NCI-H2107 treated with DMSO at 0.1 percent for 48 hours (cell line): Measurements from ENCODE around the gene FAM216A.
"Not testable (repeated sequence)": the region's sequence is repeated elsewhere in the genome, so short reads cannot be mapped to it uniquely, and the experiment has no call there.

Experiments
- DNase-seq: peaks from one replicate; lab custom pipeline; 2025; ENCODE audit not compliant: unreplicated experiment; lab: John Stamatoyannopoulos, UW

Gene FAM216A

GRCh38 chr12:110498984-110499706, 30.5 kb downstream of the FAM216A start:
- DNase-seq = no peak

DNA sequence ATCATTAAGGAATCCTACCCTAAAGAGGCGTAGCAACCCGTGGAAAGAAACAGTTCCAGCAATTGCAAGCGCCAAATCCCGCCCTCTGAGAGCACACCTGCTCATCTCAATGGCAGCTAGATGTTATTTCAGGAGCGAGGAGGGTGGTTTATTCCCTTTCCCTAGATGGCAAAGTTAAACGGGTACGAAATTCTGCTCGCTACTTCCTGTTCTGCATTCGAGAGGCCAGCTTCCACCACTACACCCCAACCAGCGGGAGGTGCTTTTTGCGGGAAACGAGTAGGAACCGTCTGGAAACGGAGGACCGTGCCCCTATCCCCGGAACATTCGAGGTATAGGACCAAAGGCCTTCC, 32.7 kb downstream of the FAM216A start:
- peak; percentile 74 for DNase-seq

DNA sequence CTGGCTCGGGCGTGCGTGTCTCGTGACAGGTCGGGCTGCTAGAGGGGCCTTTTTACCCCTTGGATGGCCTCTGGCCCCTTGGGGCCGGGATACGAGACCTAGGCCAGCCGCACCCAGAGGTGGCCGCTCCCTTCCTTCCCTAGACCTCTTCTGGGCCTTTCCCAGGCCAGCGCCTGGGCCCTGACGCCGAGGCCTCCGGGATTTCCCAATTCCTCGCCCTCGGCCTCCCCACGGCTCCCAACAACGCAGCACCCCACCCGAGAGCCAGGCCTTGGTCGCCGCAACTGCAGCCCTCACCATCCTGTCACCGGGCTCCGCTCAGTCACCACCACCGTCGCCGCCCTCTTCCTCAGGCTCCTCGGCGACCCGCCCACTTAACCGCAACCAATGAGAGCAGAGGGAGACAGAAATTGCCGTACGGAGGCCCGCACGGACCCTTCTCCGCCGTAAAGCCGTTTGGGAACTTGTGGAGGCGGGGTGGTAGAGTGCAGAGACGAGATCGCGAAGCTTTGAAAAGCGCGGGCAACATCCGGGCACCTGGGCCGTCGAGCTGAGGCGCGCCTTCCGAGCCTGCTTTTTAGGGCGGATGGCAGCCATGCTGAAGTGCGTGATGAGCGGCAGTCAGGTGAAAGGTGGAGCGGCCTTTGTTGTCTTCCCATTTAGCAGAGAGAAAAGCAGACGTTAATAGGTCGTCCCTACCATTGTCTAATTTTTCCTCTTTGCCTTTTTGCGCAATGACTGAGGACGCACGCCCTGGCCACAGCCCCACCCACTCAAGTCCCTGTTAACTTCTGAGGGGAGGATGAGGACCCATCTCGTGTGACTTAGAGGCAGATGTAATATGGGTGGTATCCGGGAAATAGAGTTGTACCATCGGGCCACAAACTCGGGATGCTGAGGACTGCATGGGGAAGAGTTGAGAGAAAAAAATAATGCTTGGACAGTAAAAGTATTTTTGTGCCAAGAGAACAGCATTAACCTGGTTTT, 33.4 kb downstream of the FAM216A start, which contains the start of the genes RAD9B and VPS29:
TSS of gene RAD9B (plus strand) at position 580 of the 987 bp plus-strand sequence. CDS start at position 587, 7 bp downstream.
TSS of gene VPS29 (minus strand) at position 360 of the 987 bp plus-strand sequence. CDS start at position 300, 60 bp downstream.
- peak; percentile 97 for DNase-seq

DNA sequence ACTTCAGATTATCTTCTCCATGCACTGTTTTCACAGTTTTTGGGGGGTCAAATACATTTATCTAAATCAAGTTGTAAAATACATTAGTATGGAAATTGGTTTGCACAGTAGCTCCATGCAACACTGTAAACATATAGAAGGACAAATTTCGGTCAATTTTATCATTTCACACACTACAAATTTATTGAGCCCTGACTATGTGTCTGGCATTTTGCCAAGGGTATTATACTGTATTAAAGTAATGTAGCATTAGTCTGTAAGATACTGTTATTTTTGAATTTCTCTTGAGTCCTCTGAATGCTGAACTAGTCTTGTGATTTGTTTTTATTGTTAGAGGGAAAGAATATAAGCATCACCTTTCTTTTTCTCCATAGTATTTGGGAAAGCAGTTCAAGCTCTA, 34.8 kb downstream of the FAM216A start:
- DNase-seq = no peak

- no peak for DNase-seq
Measured at GRCh38 chr12:110505332-110505731, 36.7 kb downstream of the FAM216A start.

- no peak for DNase-seq
Measured at GRCh38 chr12:110508071-110508586, 39.5 kb downstream of the FAM216A start.

DNA sequence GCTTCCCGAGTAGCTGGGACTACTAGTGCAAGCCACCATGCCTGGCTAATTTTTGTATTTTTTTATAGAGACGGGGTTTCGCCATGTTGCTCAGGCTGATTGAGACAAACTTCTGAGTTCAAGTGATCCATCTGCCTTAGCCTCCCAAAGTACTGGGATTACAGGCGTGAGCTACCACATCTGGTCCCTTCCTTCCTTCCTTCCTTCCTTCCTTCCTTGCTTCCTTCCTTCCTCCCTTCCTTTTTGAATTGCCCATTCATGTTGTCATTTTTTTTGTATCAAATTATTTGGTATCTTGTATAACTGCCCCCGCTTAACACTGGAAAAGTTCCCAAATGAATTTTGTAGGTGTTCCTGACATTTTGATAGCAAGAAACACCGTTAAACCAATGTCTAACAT, 45.2 kb downstream of the FAM216A start:
- DNase-seq = no peak

- DNase-seq = no peak
Measured at GRCh38 chr12:110514363-110514762, 45.7 kb downstream of the FAM216A start.

GRCh38 chr12:110516995-110517394, 48.4 kb downstream of the FAM216A start:
- no peak for DNase-seq

GRCh38 chr12:110518014-110518413, 49.4 kb downstream of the FAM216A start:
- not testable (repeated sequence) for DNase-seq

DNA sequence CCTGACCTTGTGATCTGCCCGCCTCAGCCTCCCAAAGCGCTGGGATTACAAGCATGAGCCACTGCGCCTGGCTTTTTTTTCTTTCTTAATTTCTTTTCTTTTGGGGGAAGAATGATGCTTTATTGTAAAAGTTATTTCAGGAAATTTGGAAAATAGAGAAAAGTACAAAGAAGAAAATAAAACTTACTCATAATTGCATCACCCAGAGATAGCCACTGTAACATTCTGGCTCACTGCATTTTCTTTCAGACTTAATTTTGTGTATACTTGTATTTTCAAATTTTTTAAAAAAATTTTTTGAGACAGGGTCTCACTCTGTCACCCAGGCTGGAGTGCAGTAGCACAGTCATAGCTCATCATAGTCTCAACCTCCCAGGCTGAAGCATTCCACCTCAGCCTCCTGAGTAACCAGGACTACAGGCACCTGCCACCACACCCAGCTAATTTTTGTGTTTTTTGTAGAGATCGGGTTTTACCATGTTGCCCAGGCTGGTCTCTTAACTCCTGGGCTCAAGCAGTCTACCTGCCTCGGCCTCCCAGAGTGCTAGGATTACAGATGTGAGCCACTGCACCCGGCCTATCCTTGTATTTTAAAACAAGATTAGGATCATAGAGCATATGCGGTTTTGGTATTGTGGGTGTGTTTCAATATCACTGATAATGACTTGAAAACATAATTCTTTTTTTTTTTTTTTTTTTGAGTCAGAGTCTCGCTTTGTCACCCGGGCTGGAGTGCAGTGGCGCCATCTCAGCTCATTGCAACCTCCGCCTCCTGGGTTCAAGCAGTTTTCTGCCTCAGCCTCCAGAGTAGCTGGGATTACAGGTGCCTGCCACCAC, 52.4 kb downstream of the FAM216A start:
- not testable (repeated sequence) for DNase-seq

GRCh38 chr12:110528277-110528839, 59.7 kb downstream of the FAM216A start:
- no peak for DNase-seq

DNA sequence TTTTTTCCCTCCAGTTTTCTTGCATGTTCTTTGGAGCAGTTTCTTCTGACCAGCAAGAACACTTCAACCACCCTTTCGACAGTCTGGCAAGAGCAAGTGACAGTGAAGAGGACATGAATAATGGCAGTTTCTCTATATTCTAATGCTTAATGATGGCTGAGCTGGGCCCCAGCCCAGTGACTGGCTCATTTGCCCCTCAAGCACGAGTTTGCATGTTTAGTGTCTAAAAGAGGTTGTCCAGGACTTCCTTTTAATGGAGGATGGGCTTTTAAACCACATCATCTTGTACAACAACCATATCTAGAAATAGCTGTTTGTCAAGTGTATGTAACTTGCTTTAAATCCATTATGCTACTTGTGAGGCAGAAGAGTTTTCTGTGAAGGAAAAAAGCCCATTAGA, 61.9 kb downstream of the FAM216A start:
- DNase-seq = no peak

DNA sequence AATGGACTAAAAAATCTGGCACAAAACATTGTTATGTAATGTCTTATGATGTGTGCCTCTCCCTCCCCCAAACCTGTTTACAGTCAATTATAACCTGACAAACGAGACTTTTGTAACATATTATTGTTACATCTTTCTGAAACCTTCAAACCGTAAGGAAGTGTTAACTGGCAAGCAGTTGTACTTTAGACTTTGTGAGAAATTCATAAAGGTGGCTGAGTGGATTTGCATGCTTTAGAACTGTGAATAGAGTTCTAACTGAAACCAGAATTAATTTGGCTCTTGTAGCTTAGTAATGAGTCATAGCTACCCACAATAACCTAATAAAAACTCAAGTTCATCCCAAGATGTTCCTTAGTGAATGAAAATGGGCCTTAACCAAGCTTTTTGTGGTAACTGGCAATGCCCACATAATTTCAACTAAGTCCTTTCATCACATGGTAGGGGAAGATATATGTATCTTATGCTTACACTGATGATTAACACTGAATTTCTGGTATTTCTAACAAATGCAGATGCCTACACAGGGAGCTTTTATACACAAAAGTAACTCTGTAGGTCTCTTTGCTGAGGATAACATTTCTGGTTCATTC, 63.2 kb downstream of the FAM216A start:
- DNase-seq = no peak

DNA sequence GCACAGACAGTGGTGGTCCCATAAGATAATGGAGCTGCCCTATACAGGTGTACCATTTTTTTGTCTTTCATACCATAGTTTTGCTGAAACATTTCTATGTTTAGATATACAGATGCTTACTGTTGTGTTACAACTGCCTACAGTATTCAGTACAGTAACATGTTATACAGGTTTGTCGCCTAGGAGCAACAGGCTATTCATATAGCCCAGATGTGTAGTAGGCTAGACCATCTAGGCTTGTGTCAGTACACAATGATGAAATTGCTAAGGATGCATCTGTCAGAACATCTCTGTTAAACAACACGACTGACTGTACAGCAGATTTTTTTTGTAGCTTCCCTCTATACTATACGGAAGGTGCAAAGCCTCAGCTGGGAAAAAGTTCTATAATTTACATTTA, 64.0 kb downstream of the FAM216A start:
- DNase-seq = no peak

- DNase-seq = no peak
Measured at GRCh38 chr12:110533607-110534006, 65.0 kb downstream of the FAM216A start.

DNA sequence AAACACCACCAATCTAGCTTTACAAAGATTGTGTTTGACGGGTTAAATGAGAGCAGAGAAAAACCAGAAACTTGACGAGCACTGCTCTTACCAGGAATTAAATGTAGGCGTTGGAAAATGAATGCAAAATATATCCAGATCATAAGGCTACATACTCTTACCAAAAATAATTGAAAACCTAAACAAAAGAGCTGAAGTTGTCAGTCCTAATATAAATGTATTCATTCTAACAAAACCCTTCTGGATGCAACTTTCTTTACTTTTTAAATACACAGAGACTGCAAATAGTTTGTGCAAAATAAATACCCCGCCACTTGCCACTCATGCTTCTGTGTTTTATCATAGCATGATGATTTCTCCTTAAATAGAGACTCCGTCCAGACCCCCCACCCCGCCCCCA, 66.2 kb downstream of the FAM216A start:
- no peak for DNase-seq

DNA sequence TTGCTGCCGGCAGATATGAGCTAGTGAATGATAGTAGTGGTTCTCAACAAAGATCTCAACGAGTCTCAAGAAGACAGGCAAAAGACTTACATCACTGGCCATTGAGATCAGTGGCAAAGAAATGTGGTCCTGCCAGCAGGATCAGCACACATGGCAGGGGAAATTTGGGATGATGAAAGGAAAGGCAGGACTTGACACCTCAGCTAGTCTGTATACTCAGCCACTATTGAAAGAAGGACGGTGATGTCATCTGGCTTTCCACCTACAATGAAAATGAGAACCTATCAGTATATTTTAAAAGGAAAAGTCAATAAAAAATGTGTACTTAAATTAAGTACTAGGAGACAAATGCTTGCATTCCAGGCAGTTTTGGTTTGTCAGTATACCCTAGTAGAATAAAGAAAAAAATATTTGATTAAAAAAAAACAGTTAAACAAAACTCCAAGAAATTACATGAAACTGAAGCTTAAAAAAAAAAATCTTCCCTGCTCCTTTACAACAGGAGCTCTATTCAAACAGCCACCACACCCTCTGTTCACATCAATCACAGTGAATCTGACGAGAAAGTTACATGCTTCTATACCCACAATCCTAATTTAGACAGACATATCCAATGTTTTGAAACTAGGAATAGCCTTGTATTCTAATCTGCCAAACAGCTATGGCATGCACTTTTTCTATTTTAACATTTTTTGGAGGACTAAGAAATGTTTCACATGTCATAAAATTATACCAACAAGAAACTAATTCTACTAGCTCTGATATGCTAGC, 68.4 kb downstream of the FAM216A start:
- peak; percentile 39 for DNase-seq
